ENCODE results near the gene FAXC. TPM values are rescaled to one million over a fixed set of nuclear protein-coding genes. Genes with fewer than 3 reads are reported as not detected.
"Not testable (repeated sequence)": the region's sequence is repeated elsewhere in the genome, so short reads cannot be mapped to it uniquely, and the experiment has no call there.

Gene FAXC
- total RNA-seq, 4 donors from 2014 or later, result 0.04 to 3.6 (median 1.3) TPM

DNA sequence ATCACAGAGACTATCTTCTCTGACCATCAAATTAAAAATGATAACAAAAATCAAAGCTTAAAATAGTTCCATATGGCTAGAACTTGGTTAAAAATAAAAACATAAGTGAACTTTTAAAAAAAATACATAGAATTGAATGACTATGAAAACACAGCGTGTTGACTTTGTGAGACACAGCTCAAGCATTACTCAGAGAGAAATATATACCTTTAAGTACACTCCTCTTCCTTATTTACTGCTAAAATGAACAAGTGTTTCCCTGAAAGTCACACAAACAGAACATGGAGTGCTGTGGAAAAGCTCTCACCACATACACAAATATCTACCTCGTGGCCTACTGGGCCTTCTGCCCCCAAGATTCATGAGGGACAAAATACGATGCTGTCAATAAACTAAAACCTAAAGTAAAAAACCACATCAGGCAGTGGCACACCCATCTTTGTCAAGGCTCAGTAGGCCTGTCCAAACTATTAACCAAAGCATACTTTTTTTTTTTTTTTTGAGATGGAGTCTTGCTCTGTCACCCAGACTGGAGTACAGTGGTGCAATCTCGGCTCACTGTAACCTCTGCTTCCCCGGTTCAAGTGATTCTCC lies 7.5 kb downstream of the FAXC start:
- 80 to 87% methylated on average over 5 of the region's 5 CpGs for WGBS, 2 donors

DNA sequence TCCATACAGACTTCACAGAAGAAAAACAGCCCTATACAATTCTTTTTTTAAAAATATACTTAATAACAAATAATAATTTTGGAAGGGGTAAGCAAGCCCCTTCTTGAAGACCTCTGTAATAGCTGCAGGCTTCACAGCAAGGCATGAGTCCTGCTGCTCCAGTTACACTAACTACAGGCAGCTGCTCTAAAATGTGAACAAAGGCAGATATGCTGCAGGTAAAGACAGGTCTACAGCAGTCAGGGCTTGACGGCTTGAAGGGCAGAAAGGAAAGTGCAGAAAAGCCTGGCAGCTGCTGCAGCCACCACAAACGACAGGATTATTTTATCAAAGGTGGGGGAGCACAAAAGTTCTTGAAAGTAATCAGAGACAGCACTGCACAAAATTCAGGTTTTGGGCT lies 11.3 kb downstream of the FAXC start:
- intact Hi-C loops (cut with DNase I; ENCODE audit: low total_unique reads), result no loop called here
- no peak for DNase-seq (ENCODE audit: low spot score in 2 of 2)
- no peak for TF ChIP-seq POLR2A (IDR thresholded peaks at IDR 0.05)
- TF ChIP-seq, protein P1, sequence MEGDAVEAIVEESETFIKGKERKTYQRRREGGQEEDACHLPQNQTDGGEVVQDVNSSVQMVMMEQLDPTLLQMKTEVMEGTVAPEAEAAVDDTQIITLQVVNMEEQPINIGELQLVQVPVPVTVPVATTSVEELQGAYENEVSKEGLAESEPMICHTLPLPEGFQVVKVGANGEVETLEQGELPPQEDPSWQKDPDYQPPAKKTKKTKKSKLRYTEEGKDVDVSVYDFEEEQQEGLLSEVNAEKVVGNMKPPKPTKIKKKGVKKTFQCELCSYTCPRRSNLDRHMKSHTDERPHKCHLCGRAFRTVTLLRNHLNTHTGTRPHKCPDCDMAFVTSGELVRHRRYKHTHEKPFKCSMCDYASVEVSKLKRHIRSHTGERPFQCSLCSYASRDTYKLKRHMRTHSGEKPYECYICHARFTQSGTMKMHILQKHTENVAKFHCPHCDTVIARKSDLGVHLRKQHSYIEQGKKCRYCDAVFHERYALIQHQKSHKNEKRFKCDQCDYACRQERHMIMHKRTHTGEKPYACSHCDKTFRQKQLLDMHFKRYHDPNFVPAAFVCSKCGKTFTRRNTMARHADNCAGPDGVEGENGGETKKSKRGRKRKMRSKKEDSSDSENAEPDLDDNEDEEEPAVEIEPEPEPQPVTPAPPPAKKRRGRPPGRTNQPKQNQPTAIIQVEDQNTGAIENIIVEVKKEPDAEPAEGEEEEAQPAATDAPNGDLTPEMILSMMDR (IDR thresholded peaks at IDR 0.05), result no peak
- no peak overlapping the region for H3K4me3 ChIP-seq (ENCODE audit: low read depth, poor library complexity, severe bottlenecking)
- WGBS, 2 donors, result 16 to 41% methylated on average over 2 of the region's 2 CpGs

More for the DNA sequence above, 7.5 kb downstream of the FAXC start:
- H3K4me3 ChIP-seq (ENCODE audit: low read depth, poor library complexity, severe bottlenecking), result no peak overlapping the region
- TF ChIP-seq, protein P1 (IDR thresholded peaks at IDR 0.05), result no peak
- TF ChIP-seq POLR2A (IDR thresholded peaks at IDR 0.05), result no peak
- DNase-seq (ENCODE audit: low spot score in 2 of 2), result no peak
- intact Hi-C loops (cut with DNase I; ENCODE audit: low total_unique reads), result no loop called here

DNA sequence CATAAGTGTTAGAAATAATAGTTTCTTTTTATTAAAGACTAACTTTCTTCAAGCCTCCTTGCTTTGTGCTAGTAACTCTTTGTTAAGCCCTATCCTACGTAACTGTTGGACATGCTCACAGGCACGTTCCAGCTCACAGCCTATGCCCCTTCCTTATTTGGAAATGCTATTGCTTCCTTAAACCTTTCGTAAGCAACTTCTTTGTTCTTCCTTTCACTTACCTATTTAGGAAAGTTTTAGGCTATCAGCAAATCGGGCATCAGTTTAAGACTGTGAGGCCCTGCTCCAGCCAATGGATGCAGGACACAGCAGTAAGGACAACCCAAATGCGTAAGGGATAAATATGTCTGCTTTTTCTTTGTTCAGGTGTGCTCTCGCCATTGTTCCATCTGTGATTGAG lies 14.2 kb downstream of the FAXC start:
- intact Hi-C loops (cut with DNase I; ENCODE audit: low total_unique reads); DNase-seq (ENCODE audit: low spot score in 2 of 2); H3K4me3 ChIP-seq (ENCODE audit: low read depth, poor library complexity, severe bottlenecking): not testable (repeated sequence)
- WGBS, 2 donors, result 75 to 79% methylated on average over 6 of the region's 6 CpGs

DNA sequence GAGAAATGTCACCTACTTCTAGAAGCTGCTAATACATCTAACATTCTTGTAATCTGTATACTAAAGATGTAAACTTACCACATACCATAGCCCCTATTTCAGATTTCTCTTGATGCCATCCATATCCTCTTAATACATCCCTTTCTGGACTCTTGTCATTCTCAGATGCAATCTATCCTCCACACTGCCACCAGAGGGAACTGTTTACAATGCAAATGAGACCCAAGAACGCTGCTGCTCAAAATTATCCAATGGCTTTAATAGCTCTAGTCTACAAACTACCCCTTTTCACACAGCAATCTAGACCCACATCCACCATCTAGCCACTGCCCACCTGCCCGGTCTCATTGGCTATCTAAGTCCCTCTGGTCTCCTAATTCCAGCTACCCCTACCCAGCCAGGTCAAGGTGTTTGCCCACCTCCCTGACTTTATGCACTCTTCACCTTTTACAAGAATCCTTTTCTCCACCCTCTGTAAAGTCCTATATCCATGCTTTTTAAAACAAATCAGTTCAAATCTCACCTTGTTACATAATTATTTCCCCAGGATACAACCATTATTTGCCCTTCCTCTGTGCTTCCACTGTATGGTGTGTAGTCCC lies 14.8 kb downstream of the FAXC start:
- WGBS, 2 donors, result 37 to 48% methylated on average over 2 of the region's 2 CpGs
- DNase-seq (ENCODE audit: low spot score in 2 of 2), result no peak
- intact Hi-C loops (cut with DNase I; ENCODE audit: low total_unique reads), result no loop called here
- no peak overlapping the region for H3K4me3 ChIP-seq (ENCODE audit: low read depth, poor library complexity, severe bottlenecking)
- TF ChIP-seq, protein P1 (IDR thresholded peaks at IDR 0.05), result no peak
- TF ChIP-seq POLR2A (IDR thresholded peaks at IDR 0.05), result no peak

DNA sequence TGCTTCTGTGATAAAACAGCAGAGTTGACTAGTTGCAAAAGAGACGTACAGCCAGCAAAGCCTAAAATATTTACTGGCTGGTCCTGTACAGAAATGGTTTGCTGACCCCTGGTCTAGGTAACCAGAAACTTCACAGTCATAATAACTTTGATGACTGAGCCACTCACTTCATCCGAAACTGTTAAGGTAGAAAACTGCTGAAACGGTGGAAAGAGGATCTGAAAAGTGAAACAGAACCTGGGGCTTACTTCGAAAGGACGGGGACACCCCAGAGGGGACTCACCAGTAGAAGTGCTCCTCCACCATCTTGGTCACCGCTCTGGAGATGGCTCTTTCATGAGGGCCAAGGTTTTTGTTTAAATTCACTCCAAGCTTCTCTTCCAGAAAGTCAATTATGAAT lies 16.4 kb downstream of the FAXC start:
- intact Hi-C loops (cut with DNase I; ENCODE audit: low total_unique reads), result no loop called here
- TF ChIP-seq, protein P1 (IDR thresholded peaks at IDR 0.05), result no peak
- no peak for TF ChIP-seq POLR2A (IDR thresholded peaks at IDR 0.05)
- no peak for DNase-seq (ENCODE audit: low spot score in 2 of 2)
- 88 to 92% methylated on average over 6 of the region's 6 CpGs for WGBS, 2 donors
- H3K4me3 ChIP-seq (ENCODE audit: low read depth, poor library complexity, severe bottlenecking), result no peak overlapping the region

DNA sequence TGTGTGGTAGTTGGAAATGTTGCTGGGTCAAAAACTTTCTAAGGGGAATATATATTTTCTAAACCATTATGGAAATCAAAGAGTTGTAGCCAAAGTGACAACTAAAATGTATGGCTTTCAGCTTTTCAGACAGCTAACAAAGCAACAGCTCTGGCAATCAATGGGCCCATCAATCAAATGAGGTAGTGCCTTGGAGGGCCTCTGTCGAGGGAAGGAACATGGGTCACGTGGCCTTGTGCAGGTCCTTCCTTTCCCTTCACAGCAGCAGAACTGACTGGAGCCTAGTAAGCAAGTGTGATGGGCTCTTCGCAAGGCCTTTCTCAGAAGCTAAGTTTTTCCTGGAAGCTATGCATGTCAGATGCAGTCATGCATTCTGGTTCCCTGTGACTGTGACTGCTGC lies 17.9 kb downstream of the FAXC start:
- WGBS, 2 donors, result 83 to 90% methylated on average over 3 of the region's 3 CpGs
- no peak for DNase-seq (ENCODE audit: low spot score in 2 of 2)
- H3K4me3 ChIP-seq (ENCODE audit: low read depth, poor library complexity, severe bottlenecking), result no peak overlapping the region
- intact Hi-C loops (cut with DNase I; ENCODE audit: low total_unique reads), result no loop called here
- TF ChIP-seq, protein P1 (IDR thresholded peaks at IDR 0.05), result no peak
- no peak for TF ChIP-seq POLR2A (IDR thresholded peaks at IDR 0.05)

Measured in lower leg skin (tissue), 4 donors.